Heart right ventricle (tissue), 16 donors: ENCODE measurements around the gene JDP2. TPM values are rescaled to one million over a fixed set of nuclear protein-coding genes. Genes with fewer than 3 reads are reported as not detected.

ENCODE experiments used
- ATAC-seq, 8 donors: fragments of 200-7000 bp; cut with Tn5 transposase; one replicate each; pipeline ENCODE4 v1.9.1; 2020; ENCODE audit warnings: mild to moderate bottlenecking in 8 of 8, moderate library complexity in 8 of 8, moderate number of reproducible peaks in 1 of 8
- DNase-seq, 2 donors: peaks; one replicate each; pipeline ENCODE4 v3.0.0-alpha.2; 2020
- H3K27ac ChIP-seq, 10 donors: fragments of 200-600 bp; sonication (generic) in 2 of 10; one replicate each; pipeline versions ENCODE4 v1.5.0 to v1.8.0; 2020 to 2022; ENCODE audit warnings: mild to moderate bottlenecking in 3 of 10
- H3K27me3 ChIP-seq, 7 donors: fragments of 200-600 bp; one replicate each; pipeline ENCODE4 v1.8.0; 2021 to 2022; ENCODE audit warnings: mild to moderate bottlenecking in 2 of 7
- H3K36me3 ChIP-seq, 9 donors: fragments of 200-600 bp; sonication (generic) in 1 of 9; one replicate each; pipeline versions ENCODE4 v1.5.0 to v1.8.0; 2020 to 2022; ENCODE audit warnings: mild to moderate bottlenecking in 2 of 9
- H3K4me1 ChIP-seq, 9 donors: fragments of 200-600 bp; sonication (generic) in 1 of 9; one replicate each; pipeline versions ENCODE4 v1.5.0 to v1.8.0; 2020 to 2022; ENCODE audit warnings: mild to moderate bottlenecking in 4 of 9
- H3K4me3 ChIP-seq, 10 donors: fragments of 200-600 bp; sonication (generic) in 2 of 10; one replicate each; pipeline versions ENCODE4 v1.5.0 to v1.8.0; 2020 to 2022; ENCODE audit warnings: mild to moderate bottlenecking in 7 of 10, moderate library complexity in 2 of 10
- H3K9me3 ChIP-seq, 11 donors: fragments of 200-600 bp in 10 of 11; sonication (generic) in 2 of 11; one replicate each; pipeline versions ENCODE4 v1.5.0 to v1.8.0; 2013 to 2022; ENCODE audit warnings: mild to moderate bottlenecking in 2 of 11, control low read depth in 1 of 11, moderate library complexity in 1 of 11
- CTCF ChIP-seq, 9 donors: fragments of 200-600 bp; sonication (generic) in 2 of 9; IDR thresholded peaks; one replicate each; pipeline versions ENCODE4 v1.5.0 to v1.8.0; 2021 to 2022; ENCODE audit warnings: antibody characterized with exemption in 9 of 9, mild to moderate bottlenecking in 5 of 9, moderate library complexity in 1 of 9
- WGBS, 2 donors: extraction: QIAGEN DNeasy Blood & Tissue Kit; methylation state at CpG; one replicate each; pipeline ENCODE4 v1.1.7; 2013; ENCODE audit warnings: inconsistent platforms in 1 of 2; 5-methylcytosine and 5-hydroxymethylcytosine counted together
- intact Hi-C, 10 donors: fragments of 100-400 bp; cut with DNase I; formaldehyde crosslinking; loops; one replicate each; pipeline versions ENCODE4 v1.11.1 to v1.14.2; 2022
- polyA plus RNA-seq, 2 donors: library from polyadenylated mRNA; stranded (reverse); fragments of 200-250 nt; gene quantifications; one replicate each; pipeline ENCODE4 v1.2.3, GENCODE V29; 2013
- total RNA-seq, 10 donors: library from RNA; stranded (reverse); fragmentation: NEBNext Ultra II Directional in 3 of 10; extraction: Animal tissue kit (Norgen Biotek cat#: 25700) in 3 of 10; gene quantifications; one replicate each; pipeline versions ENCODE4 v1.2.1 to v1.2.4, GENCODE V29; 2021 to 2023
- donor health status: Arrhythmogenic right ventricular cardiomyopathy.
- donor health status: ischemic (EF 13 %, LVEDD 7.1; RV severe dilation, severe dysfunction).
- donor health status: healthy with polysubstance abuse.
- donor health status: DM: no; HTN: yes; CAD: no.
- donor health status: DM: no; HTN: no; CAD: no.
- donor health status: ischemic (EF 25% LVEDD 6.9; RV normal size, moderate dysfunction).
- donor health status: ischemic (EF 25% LVEDD 5.7; RV mildly dilated, moderate dysfunction).
- donor health status: healthy.
- donor health status: DM: yes; HTN: yes; CAD: no.
- donor health status: Ischemic cardiomyopathy.
- donor health status: ischemic (EF 35%, LVEDD 5.7; RV mildly dilated, moderate dysfunction).
- donor health status: nonischemic (EF 11% LVEDD 7.7; RV severe dilation, severe dysfunction).
- donor health status: DM: yes; HTN: yes; CAD: no.
- donor health status: PGD.
- donor health status: ischemic (EF 29% LVEDD 5.4; RV normal size, mild dysfunction).
- donor health status: nonischemic (EF 23%, LVEDD 6.1; RV moderate dilation, normal function).

JDP2 gene
- total and polyA plus RNA-seq, 12 donors = 12.3 to 44.0 (median 17.3) TPM

- no peaks in the 10 kb centered on the region for H3K27me3 ChIP-seq
- peak overlapping the region in 8 of 10 donors; percentile 21 to 75 (median 62) for H3K27ac ChIP-seq
- ATAC-seq = peak; percentile 50 to 81 (median 70)
- no peaks in the 10 kb centered on the region for H3K9me3 ChIP-seq
- peaks cover 3 to 72% (median 56%) of the 10 kb centered on the region in 9 donors for H3K4me1 ChIP-seq
- peak; percentile 49 to 51 for DNase-seq
- H3K36me3 ChIP-seq = peaks cover 0 to 92% (median 28%) of the 10 kb centered on the region in 9 donors
- TF ChIP-seq CTCF (IDR thresholded peaks at IDR 0.05) = no peak
- H3K4me3 ChIP-seq = no peak overlapping the region
- intact Hi-C loops = no loop called here
- 68 to 71% methylated on average over 14 of the region's 14 CpGs for WGBS, 2 donors
These were observed 13.1 kb downstream of the JDP2 start for GRCh38 chr14:75440733-75441477.

GRCh38 chr14:75441728-75442127 is 13.9 kb downstream of the JDP2 start:
- TF ChIP-seq CTCF (IDR thresholded peaks at IDR 0.05) = no peak
- peaks cover 0 to 86% (median 22%) of the 10 kb centered on the region in 9 donors for H3K36me3 ChIP-seq

GRCh38 chr14:75442166-75442565 is 14.3 kb downstream of the JDP2 start:
- DNase-seq (no peak), ATAC-seq (peak in 1 of 8 donors; percentile 16)
- Histone ChIP-seq H3K27ac (peak overlapping the region in 8 of 10 donors; percentile 39 to 75 (median 62)), H3K9me3 (no peaks in the 10 kb centered on the region), H3K4me3 (no peak overlapping the region), H3K4me1 (peaks cover 3 to 70% (median 53%) of the 10 kb centered on the region in 9 donors), H3K36me3 (peaks cover 0 to 86% (median 22%) of the 10 kb centered on the region in 9 donors), H3K27me3 (no peaks in the 10 kb centered on the region)
- WGBS, 2 donors = 95 to 96% methylated on average over 4 of the region's 4 CpGs
- TF ChIP-seq CTCF (IDR thresholded peaks at IDR 0.05) = no peak
- intact Hi-C loops = no loop called here

More at GRCh38 chr14:75441728-75442127, 13.9 kb downstream of the JDP2 start:
- H3K9me3 ChIP-seq = no peaks in the 10 kb centered on the region
- whole genome bisulfite sequencing, 2 donors = 73 to 78% methylated on average over 6 of the region's 6 CpGs
- ATAC-seq = peak in 5 of 8 donors; percentile 4 to 38 (median 32)
- no peaks in the 10 kb centered on the region for H3K27me3 ChIP-seq
- no peak for DNase-seq
- intact Hi-C loops = no loop called here
- no peak overlapping the region for H3K4me3 ChIP-seq
- H3K27ac ChIP-seq = peak overlapping the region in 9 of 10 donors; percentile 21 to 75 (median 61)
- H3K4me1 ChIP-seq = peaks cover 3 to 71% (median 56%) of the 10 kb centered on the region in 9 donors

- no peak for TF ChIP-seq CTCF (IDR thresholded peaks at IDR 0.05)
- Histone ChIP-seq H3K27ac (peak overlapping the region in 8 of 10 donors; percentile 25 to 75 (median 52)), H3K4me1 (peaks cover 3 to 66% (median 48%) of the 10 kb centered on the region in 9 donors), H3K9me3 (no peaks in the 10 kb centered on the region), H3K27me3 (no peaks in the 10 kb centered on the region), H3K36me3 (peaks cover 0 to 85% (median 22%) of the 10 kb centered on the region in 9 donors), H3K4me3 (no peak overlapping the region)
- ATAC-seq (peak in 4 of 8 donors; percentile 9 to 24 (median 15)), DNase-seq (no peak)
- intact Hi-C loops = no loop called here
- WGBS, 2 donors = 74 to 80% methylated on average over 8 of the region's 8 CpGs
These were observed 14.8 kb downstream of the JDP2 start for GRCh38 chr14:75442642-75443041.
